Right hindlimb (tissue), 1 donor: ENCODE data around the gene RMND1.

Experiments
- DNase-seq: peaks from one replicate; pipeline ENCODE4 v3.0.0-alpha.2; 2018

Gene RMND1

DNA sequence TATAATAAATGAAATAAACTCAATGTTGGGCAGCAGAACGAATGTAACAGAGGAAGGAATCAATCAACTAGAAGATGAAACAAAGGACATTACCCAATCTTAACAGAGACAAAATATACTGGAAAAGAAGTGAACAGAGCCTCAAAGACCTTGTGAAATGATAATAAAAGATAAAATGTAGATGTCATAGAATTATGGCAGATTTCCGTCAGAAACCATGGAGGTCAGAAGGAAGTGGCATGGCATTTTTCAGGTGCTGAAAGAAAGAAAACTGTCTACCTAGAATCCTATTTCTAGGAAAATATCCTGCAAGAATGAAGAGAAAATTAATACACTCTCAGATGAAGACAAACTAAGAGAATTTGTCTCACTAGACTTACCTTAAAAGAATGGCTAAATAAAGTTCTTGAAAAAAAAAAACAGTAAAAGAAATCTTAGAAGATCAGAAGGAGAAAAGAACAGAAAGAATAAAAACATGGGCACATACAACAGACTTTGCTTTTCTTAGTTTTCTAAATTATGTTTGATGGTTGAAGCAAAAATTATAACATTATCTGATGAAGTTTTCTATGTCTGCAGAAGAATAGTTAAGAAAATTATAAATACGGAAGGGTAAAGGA lies 37.2 kb downstream of the RMND1 start:
- no peak for DNase-seq

GRCh38 chr6:151413372-151414145 lies 38.4 kb downstream of the RMND1 start:
- no peak for DNase-seq

GRCh38 chr6:151412909-151413308 lies 39.0 kb downstream of the RMND1 start:
- no peak for DNase-seq

- DNase-seq = no peak
These were observed 42.2 kb downstream of the RMND1 start for GRCh38 chr6:151409679-151410078.

GRCh38 chr6:151409260-151409659 lies 42.7 kb downstream of the RMND1 start:
- no peak for DNase-seq

- DNase-seq = no peak
These were observed 43.1 kb downstream of the RMND1 start for GRCh38 chr6:151408858-151409257.

- DNase-seq = no peak
These were observed 48.0 kb downstream of the RMND1 start for GRCh38 chr6:151403919-151404308.

GRCh38 chr6:151402228-151402627 lies 49.7 kb downstream of the RMND1 start:
- no peak for DNase-seq

DNA sequence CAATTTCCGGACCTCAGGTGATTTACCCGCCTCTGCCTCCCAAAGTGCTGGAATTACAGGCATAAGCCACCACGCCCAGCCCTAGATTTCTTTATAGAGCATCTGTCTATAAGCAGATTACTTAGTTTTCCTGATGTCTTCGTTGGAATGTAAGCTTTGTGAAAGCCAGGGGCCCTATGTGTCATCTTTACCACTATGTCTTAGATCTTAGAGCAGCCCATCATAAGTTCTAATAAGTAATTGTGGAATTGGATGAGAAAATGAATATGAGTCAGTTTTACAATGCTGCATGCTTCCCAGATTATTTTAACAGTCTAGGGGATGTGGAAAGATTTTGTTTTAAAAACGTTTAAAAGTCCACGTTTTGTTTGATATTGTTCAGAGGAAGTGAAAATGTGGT lies 51.5 kb downstream of the RMND1 start:
- DNase-seq = no peak

DNA sequence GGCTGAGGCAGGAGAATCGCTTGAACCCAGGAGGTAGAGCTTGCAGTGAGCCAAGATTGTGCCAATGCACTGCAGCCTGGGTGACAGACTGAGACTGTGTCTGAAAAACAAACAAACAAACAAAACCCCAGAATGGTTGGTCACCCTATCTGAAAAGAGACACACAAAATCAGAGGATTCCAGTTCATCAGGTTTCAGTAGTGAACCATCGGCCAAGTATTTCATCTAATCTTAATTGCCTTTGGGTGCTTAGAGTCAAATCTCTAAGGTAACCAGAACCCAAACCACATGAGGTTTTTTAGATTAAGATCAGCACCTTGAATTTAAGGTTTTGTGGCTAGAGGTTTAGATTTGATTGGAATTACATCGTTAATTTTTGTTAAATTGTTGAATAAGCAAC lies 52.2 kb downstream of the RMND1 start:
- no peak for DNase-seq

DNA sequence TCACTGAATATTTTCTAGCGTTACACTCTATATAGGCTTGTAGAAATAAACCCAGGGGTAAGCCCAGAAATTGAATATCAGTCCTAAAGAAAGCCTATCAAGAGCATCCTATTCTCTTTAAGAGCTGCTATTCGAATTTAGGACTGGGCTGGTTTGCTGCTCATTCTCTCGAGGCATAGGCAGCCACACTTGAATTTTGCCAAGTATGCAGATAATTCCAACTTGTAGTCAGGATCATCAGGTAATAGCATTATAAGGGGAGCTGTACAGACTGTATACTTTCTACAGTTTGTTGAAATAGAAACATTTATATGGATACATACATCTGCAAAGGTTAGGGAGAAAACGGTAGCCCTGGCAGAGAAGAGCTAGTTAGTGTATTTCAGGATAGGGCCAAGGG lies 58.5 kb downstream of the RMND1 start:
- DNase-seq = no peak

- DNase-seq = no peak
These were observed 59.5 kb downstream of the RMND1 start for GRCh38 chr6:151392427-151392826.

- peak; percentile 84 for DNase-seq
These were observed 60.2 kb downstream of the RMND1 start, which contains the start of gene ZBTB2 for GRCh38 chr6:151391471-151392413. Gene ZBTB2, minus strand, starts transcription at chr6:151391559. Its CDS starts 17,922 bp downstream, at chr6:151373637.

- DNase-seq = peak; percentile 88
These were observed 61.0 kb downstream of the RMND1 start for GRCh38 chr6:151390851-151391470.

DNA sequence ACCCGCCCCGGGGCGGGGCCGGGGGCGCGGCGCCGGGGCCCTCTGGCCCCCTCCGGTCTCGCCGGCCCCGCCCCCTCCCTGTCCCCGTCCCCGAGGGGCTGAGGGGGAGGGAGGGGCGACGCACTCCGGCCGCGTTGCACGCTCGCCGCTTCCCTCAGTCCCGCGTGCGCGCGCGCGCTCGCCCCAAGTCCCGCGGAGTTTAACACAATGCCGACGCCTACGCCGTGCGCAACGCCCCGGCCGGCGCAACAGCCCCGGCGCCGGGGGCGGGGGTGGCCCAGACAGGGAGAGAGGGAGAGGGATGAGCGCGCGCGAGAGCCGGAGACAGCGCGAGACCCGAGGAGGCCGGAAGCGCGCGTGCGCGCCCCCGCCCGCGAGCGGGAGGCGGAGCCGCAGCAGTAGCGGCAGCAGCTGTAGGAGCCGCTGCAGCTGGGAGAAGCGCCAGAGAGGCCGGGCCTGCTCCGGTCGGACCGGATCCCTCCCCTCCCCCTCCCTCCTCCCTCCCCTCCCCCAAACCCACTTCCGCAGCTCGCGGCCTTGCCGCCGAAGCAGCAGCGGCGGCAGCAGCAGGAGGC lies 61.6 kb downstream of the RMND1 start:
- DNase-seq = peak; percentile 99

DNA sequence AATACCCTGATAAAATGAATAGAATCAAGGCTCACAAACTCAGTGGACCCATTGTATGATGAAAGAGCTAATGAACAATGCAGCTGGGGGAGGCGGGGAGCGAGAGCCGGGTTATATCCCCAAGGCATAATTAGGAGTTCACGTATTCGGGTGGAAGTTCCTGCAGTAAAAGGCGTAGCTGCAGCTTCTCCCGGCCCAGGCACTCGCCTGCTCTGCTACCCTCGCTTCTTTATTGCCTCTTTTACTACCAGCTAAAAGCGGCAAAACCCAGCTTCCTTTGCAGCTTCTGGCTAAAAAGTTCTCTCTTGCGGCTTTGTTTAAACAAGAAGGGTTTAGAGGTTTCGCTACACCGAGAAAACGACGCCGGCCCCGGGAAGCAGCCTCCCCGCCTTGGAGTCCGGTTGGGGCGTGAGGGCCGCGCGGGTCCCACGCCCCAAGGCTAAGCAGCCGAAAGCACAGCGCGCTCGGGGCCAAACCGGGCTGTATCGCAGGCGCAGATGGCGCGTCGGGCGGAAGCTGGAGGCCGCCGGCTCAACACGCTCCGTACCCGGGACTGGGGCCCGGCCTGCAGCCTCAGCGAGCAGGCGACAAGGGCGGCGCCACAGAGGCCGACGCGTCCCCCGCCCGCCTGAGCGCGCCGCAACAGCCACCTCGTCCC lies 62.2 kb downstream of the RMND1 start:
- peak; percentile 78 for DNase-seq

DNA sequence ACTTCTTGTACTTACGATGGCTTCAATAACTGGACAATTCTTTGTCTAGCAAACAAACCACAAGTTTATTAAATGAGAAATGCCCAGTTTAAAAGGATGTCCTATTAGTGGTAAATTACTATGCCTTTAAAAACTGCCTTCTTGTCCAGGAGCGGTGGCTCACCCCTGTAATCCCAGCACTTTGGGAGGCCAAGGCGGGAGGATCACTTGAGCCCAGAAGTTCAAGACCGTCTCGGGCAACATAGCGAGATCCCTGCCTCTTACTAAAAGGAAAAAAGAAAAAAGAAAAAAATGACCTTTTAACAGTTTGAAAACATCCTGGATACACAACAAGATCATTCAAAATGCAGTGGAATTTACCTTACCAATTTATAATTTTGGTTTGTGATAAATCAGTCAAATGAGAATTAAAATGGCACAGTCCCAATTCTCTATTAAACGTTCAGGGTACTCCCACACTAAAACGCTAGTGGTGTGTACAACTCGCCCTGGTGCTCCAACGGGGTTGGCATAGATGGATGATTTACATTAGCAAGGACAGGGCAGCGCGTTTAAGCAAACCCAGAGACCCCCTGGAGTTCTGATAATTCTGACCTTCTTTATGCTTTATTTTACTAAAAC lies 62.8 kb downstream of the RMND1 start:
- no peak for DNase-seq

DNA sequence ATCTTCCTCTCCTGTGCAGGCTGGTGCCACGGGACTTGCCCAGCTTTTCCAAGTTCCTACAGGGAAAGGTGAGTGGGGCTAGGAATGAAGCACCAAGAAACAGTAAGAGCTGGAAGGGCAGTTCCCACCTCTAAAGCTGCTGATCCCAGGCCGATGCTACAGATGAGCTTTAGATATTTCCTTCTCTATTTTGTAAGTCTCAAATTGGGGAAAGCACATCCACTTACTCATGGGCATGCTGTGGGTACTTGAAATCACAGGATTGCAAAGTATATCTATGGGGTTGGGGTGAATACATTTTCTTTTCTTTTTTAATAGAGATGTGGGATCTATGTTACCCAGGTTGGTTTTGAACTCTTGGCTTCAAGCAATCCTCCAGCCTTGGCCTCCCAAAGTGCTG lies 63.7 kb downstream of the RMND1 start:
- DNase-seq = no peak

- no peak for DNase-seq
These were observed 64.6 kb downstream of the RMND1 start for GRCh38 chr6:151387175-151387970.

DNA sequence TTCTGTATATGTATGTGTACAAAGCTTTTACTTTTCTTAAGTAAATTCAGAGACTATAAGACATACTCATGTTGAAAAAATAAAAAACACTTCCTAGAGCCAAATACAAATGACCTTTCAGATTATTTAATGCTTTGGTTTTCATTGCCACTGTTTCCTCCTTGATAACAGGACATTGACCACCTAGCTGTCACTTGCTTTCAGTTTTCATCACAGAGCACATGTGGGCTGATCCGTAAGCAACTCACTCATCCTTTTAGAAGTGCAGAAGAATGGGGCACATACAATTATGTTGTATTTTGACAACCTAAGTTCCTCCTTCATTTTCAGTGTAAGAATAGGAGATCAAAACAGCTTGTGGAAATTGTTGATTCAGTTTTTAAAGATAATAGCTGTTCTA lies 66.7 kb downstream of the RMND1 start:
- DNase-seq = no peak

- no peak for DNase-seq
These were observed 67.8 kb downstream of the RMND1 start for GRCh38 chr6:151384151-151384550.
